Fibroblast of lung (primary cell): ENCODE measurements around the gene AMIGO1. TPM values are rescaled to one million over a fixed set of nuclear protein-coding genes. Genes with fewer than 3 reads are reported as not detected.

ENCODE experiments used
- DNase-seq, 2 donors: peaks; one replicate each; pipeline versions ENCODE4 v3.0.0 to v3.0.0-alpha.2; 2010; ENCODE audit warnings: low read depth in 2 of 2
- H2AFZ ChIP-seq: 2 replicates; pipeline ENCODE4 v1.5.1; 2012; ENCODE audit warnings: low read length, control low read depth, inconsistent platforms
- H3K27ac ChIP-seq: 2 replicates; pipeline ENCODE4 v1.5.1; 2011; ENCODE audit warnings: low read length, control low read depth; ENCODE audit not compliant: insufficient read depth
- H3K27me3 ChIP-seq: 2 replicates; pipeline ENCODE4 v1.5.1; 2011; ENCODE audit warnings: mild to moderate bottlenecking, low read length; ENCODE audit not compliant: control insufficient read depth, insufficient read depth
- H3K36me3 ChIP-seq: 2 replicates; pipeline ENCODE4 v1.5.1; 2011; ENCODE audit warnings: low read length; ENCODE audit not compliant: control insufficient read depth, insufficient read depth
- H3K4me1 ChIP-seq: 2 replicates; pipeline ENCODE4 v1.5.1; 2011; ENCODE audit warnings: low read length; ENCODE audit not compliant: control insufficient read depth, insufficient read depth; ENCODE audit errors: extremely low read depth
- H3K4me2 ChIP-seq: 2 replicates; pipeline ENCODE4 v1.5.1; 2011; ENCODE audit warnings: low read length, control low read depth; ENCODE audit not compliant: insufficient read depth; ENCODE audit errors: extremely low read depth
- H3K4me3 ChIP-seq, 4 experiments: fragments of 200-600 bp in 1 of 4; sonication (generic) in 1 of 4; replicated peaks in 1 of 4; 2 replicates each; pipeline ENCODE4 v1.5.1; 2011 to 2016; ENCODE audit warnings: low read length in 4 of 4, low read depth in 3 of 4, mild to moderate bottlenecking in 3 of 4, control low read depth in 2 of 4, inconsistent platforms in 1 of 4, mixed read lengths in 1 of 4; ENCODE audit not compliant: insufficient read depth in 1 of 4; ENCODE audit errors: control extremely low read depth in 1 of 4
- H3K79me2 ChIP-seq: 2 replicates; pipeline ENCODE4 v1.5.1; 2012; ENCODE audit warnings: mild to moderate bottlenecking, low read length, inconsistent platforms; ENCODE audit not compliant: control insufficient read depth, insufficient read depth
- H3K9ac ChIP-seq: 2 replicates; pipeline ENCODE4 v1.5.1; 2011; ENCODE audit warnings: mild to moderate bottlenecking, low read length, control low read depth; ENCODE audit not compliant: insufficient read depth
- H3K9me3 ChIP-seq: 2 replicates; pipeline ENCODE4 v1.5.1; 2012; ENCODE audit warnings: low read depth, low read length; ENCODE audit not compliant: control insufficient read depth, insufficient read depth
- H4K20me1 ChIP-seq: 2 replicates; pipeline ENCODE4 v1.5.1; 2011; ENCODE audit warnings: low read length; ENCODE audit not compliant: control insufficient read depth, insufficient read depth; ENCODE audit errors: extremely low read depth
- CTCF ChIP-seq, 2 donors: IDR thresholded peaks in 1 of 2; conservative IDR thresholded peaks in 1 of 2; 1 replicate in 1 of 2; 2 replicates in 1 of 2; pipeline ENCODE4 v1.5.1; 2011 to 2012; ENCODE audit warnings: low read length in 2 of 2, control low read depth in 1 of 2, inconsistent platforms in 1 of 2, low read depth in 1 of 2, mild to moderate bottlenecking in 1 of 2
- EZH2 ChIP-seq: IDR thresholded peaks from 2 replicates; pipeline ENCODE4 v1.5.1; 2012; ENCODE audit warnings: low read length, control low read depth, mild to moderate bottlenecking; ENCODE audit errors: missing control alignments
- polyA plus RNA-seq, 2 donors: library from polyadenylated mRNA; depleted of rRNA in 1 of 2; stranded (reverse) in 1 of 2; unstranded in 1 of 2; fragments of >200 nt; gene quantifications; 2 replicates each; pipeline ENCODE4 v1.2.1, GENCODE V29; 2011 to 2012; ENCODE audit warnings: missing spikeins in 1 of 2
- total RNA-seq: library from RNA; depleted of rRNA; stranded (reverse); fragments of >200 nt; gene quantifications from 2 replicates; pipeline ENCODE4 v1.2.1, GENCODE V29; 2014

AMIGO1 gene
- total and polyA plus RNA-seq, 2 donors (not counting 1 experiment from before 2014, with no cell fraction given), result 0.57 to 2.5 TPM

GRCh38 chr1:109497449-109498160 is 11.9 kb downstream of the AMIGO1 start:
- no peaks in the 10 kb centered on the region for H3K79me2 ChIP-seq
- H3K9ac ChIP-seq, result no peak overlapping the region
- H3K27me3 ChIP-seq, result no peaks in the 10 kb centered on the region
- H2AFZ ChIP-seq, result no peak overlapping the region
- H3K36me3 ChIP-seq, result peaks cover 5% of the 10 kb centered on the region
- no peak overlapping the region for H3K4me3 ChIP-seq
- DNase-seq, result no peak
- no peaks in the 10 kb centered on the region for H4K20me1 ChIP-seq
- TF ChIP-seq EZH2 (no peak), CTCF (conservative IDR thresholded peaks at IDR 0.05 in 1 of 2, IDR thresholded peaks at IDR 0.05 in 1 of 2; ENCODE audit: low read depth in 1 of 2, low read length in 2 of 2) (no peak)
- no peak overlapping the region for H3K27ac ChIP-seq
- no peak overlapping the region for H3K4me2 ChIP-seq
- H3K9me3 ChIP-seq, result no peaks in the 10 kb centered on the region
- peaks cover 8% of the 10 kb centered on the region for H3K4me1 ChIP-seq

GRCh38 chr1:109495738-109496137 is 13.8 kb downstream of the AMIGO1 start:
- Histone ChIP-seq H3K4me1 (peaks cover 6% of the 10 kb centered on the region), H3K4me3 (no peak overlapping the region), H3K9me3 (no peaks in the 10 kb centered on the region), H3K27me3 (no peaks in the 10 kb centered on the region), H4K20me1 (no peaks in the 10 kb centered on the region), H3K4me2 (no peak overlapping the region), H2AFZ (no peak overlapping the region), H3K9ac (no peak overlapping the region), H3K79me2 (no peaks in the 10 kb centered on the region), H3K27ac (no peak overlapping the region), H3K36me3 (peaks cover 9% of the 10 kb centered on the region)
- TF ChIP-seq EZH2 (no peak), CTCF (conservative IDR thresholded peaks at IDR 0.05 in 1 of 2, IDR thresholded peaks at IDR 0.05 in 1 of 2; ENCODE audit: low read depth in 1 of 2, low read length in 2 of 2) (no peak)
- DNase-seq, result no peak

GRCh38 chr1:109493805-109494539 is 15.6 kb downstream of the AMIGO1 start, which contains the start of gene CYB561D1:
TSS of gene CYB561D1 (plus strand) at chr1:109494094. CDS start at chr1:109494140, 46 bp downstream.
- Histone ChIP-seq H4K20me1 (no peaks in the 10 kb centered on the region), H3K4me1 (peaks cover 3% of the 10 kb centered on the region), H3K79me2 (no peaks in the 10 kb centered on the region), H3K9me3 (no peaks in the 10 kb centered on the region), H3K4me3 (peak within 1 kb of the TSS; percentile 85 to 97 (median 96)), H2AFZ (peak within 1 kb of the TSS; percentile 98), H3K4me2 (peak within 1 kb of the TSS; percentile 91), H3K9ac (peak within 1 kb of the TSS; percentile 69), H3K27me3 (no peaks in the 10 kb centered on the region), H3K36me3 (peaks cover 11% of the 10 kb centered on the region), H3K27ac (peak within 1 kb of the TSS; percentile 55)
- TF ChIP-seq EZH2 (no peak), CTCF (conservative IDR thresholded peaks at IDR 0.05 in 1 of 2, IDR thresholded peaks at IDR 0.05 in 1 of 2; ENCODE audit: low read depth in 1 of 2, low read length in 2 of 2) (peak; percentile 71 to 85)
- DNase-seq, result peak; percentile 77 to 78
